Choroid plexus epithelial cell (primary cell): ENCODE results near the gene PPARD.

ENCODE experiments used
- DNase-seq: peaks from one replicate; pipeline ENCODE4 v3.0.0-alpha.2; 2010; ENCODE audit warnings: low read depth
- H3K4me3 ChIP-seq: 2 replicates; pipeline ENCODE4 v1.5.1; 2011; ENCODE audit warnings: low read depth, mild to moderate bottlenecking, control low read depth, low read length, moderate library complexity
- CTCF ChIP-seq: conservative IDR thresholded peaks from 2 replicates; pipeline ENCODE4 v1.5.1; 2011; ENCODE audit warnings: low read depth, mild to moderate bottlenecking, control low read depth, inconsistent platforms, low read length, moderate library complexity

The PPARD gene

DNA sequence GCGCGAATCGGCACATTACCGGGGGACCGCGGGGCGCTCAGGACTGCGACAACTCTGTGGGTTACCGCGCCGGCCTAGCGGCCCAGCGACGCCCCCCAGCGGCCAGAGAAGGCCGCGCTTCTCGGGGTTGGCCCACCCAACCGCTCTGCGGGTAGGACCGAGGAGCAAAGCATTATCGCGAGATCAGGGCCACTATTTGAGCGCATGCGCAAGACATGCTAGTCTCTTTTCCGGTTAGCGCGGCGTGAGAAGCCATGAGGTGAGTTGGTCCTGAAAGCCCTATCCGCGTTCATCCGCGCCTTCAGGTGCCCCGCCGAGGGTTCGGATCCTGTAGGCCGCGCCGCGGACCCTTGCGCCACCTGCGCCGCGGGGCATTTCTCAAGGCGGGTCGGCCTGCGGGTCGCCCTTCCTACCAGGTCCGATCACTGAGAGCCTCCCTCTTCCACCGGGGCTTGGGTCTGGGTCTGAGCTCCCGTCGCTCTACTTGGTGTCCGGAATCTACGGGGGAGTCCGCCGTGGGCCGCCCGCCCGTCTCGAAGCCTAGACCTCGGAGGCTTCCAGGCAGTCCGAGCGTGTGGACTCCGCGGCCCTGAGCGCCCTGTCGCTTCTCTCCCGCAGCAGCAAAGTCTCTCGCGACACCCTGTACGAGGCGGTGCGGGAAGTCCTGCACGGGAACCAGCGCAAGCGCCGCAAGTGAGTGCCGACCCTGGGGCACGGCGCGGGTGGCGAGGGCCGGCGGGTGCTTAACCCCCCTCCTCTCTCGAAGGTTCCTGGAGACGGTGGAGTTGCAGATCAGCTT is 126.0 kb downstream of the PPARD start, which contains the start of gene RPL10A:
Gene RPL10A (plus strand): TSS at position 221 of the 799 bp plus-strand sequence. CDS start 34 bp downstream, at position 255.
- TF ChIP-seq CTCF: peak; percentile 89
- DNase-seq: peak; percentile 98
- H3K4me3 ChIP-seq: peak within 1 kb of the TSS; percentile 99

DNA sequence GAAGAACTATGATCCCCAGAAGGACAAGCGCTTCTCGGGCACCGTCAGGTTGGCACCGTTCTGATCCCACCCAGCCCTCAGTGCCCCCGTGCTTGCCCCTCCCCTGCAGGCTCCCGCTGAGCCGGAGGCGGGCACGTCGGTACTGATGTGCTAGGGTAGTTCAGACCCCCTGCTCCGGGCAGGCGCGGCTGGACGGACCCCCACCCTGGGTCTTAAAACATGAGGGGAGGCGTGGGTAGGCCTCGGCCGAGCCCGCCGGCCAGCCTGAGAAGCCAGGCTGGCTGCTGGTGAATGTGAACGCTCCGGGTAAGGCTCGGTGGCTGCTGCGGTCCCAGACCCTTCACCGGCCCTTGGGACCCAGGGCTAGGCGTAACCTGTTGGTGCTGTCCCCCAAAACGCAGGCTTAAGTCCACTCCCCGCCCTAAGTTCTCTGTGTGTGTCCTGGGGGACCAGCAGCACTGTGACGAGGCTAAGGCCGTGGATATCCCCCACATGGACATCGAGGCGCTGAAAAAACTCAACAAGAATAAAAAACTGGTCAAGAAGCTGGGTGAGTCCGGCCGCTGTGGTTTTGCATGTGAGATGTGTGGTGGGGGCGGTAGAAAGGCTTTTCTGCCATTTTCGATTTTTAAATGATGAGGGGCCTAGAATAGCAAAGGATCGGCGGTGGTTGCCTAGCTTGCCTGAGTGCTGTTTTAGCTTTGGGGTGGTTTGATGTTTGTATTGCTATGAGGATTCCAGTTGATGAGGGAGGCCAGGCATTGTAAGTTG is 126.8 kb downstream of the PPARD start:
- TF ChIP-seq CTCF: no peak
- DNase-seq: no peak
- H3K4me3 ChIP-seq: peak overlapping the region; percentile 99

GRCh38 chr6:35469751-35470662 is 127.6 kb downstream of the PPARD start:
- H3K4me3 ChIP-seq: peak overlapping the region; percentile 99
- no peak for TF ChIP-seq CTCF
- no peak for DNase-seq

DNA sequence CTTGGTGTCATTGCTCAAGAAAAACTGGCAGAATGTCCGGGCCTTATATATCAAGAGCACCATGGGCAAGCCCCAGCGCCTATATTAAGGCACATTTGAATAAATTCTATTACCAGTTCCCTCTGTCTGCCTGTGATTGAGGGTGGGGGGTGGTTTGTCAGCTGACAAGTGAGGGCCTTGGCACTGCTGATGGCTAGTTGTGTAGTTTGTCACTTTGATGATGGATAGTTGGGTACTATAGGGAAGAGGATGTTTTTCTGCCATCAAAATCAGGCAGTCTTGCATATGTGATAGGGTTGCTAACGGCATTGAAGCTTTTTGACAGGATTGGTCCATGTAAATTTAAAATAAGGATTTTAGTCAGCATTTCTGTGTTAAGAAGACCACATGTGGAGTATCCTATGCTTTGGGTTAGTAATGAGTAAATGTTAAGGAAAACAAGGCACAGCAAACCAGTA is 128.3 kb downstream of the PPARD start:
- H3K4me3 ChIP-seq: peak overlapping the region; percentile 3
- TF ChIP-seq CTCF: no peak
- DNase-seq: no peak

- H3K4me3 ChIP-seq: no peak overlapping the region
These were observed 129.5 kb downstream of the PPARD start for GRCh38 chr6:35471836-35472345.

More at GRCh38 chr6:35471836-35472345, 129.5 kb downstream of the PPARD start:
- no peak for TF ChIP-seq CTCF
- no peak for DNase-seq
